SK-N-SH (cell line): ENCODE results near the gene GUF1. TPM values are rescaled to one million over a fixed set of nuclear protein-coding genes. Genes with fewer than 3 reads are reported as not detected.

Source experiments
- CTCF ChIA-PET: fragments of 300-600, 350-600 bp; formaldehyde crosslinking; extraction: SDS; loops from one replicate; lab custom pipeline; 2021; lab: Yijun Ruan, JAX
- POLR2A ChIA-PET: fragments of 350-600 bp; sonication (Branson Sonifier 250); formaldehyde crosslinking; extraction: SDS; loops from one replicate; lab custom pipeline; 2020; ENCODE audit warnings: antibody characterized with exemption, inconsistent platforms; lab: Yijun Ruan, JAX
- DNase-seq: peaks from one replicate; pipeline ENCODE4 v3.0.0; 2012
- H2AFZ ChIP-seq: fragments of 200-600 bp; sonication (generic); 2 replicates; pipeline ENCODE4 v1.8.1; 2016; ENCODE audit warnings: antibody characterized with exemption, mild to moderate bottlenecking, low read depth
- H3F3A ChIP-seq: fragments of 200-600 bp; sonication (generic); replicated peaks from 2 replicates; pipeline ENCODE3; 2016; ENCODE audit warnings: antibody characterized with exemption, mild to moderate bottlenecking; ENCODE audit not compliant: insufficient read depth
- H3K27ac ChIP-seq, 2 experiments: fragments of 200-500 bp in 1 of 2; fragments of 200-600 bp in 1 of 2; sonication (Bioruptor generic) in 1 of 2; sonication (generic), shearing (Covaris generic) in 1 of 2; 2 replicates each; pipeline versions ENCODE4 v1.5.1 to v1.6.1; 2014 to 2016; ENCODE audit warnings: low read depth in 2 of 2, inconsistent platforms in 1 of 2, low read length in 1 of 2, mild to moderate bottlenecking in 1 of 2, mixed read lengths in 1 of 2
- H3K27me3 ChIP-seq: fragments of 200-600 bp; sonication (generic), shearing (Covaris generic); 2 replicates; pipeline ENCODE4 v1.6.1; 2016; ENCODE audit warnings: mixed run types; ENCODE audit not compliant: insufficient read depth
- H3K36me3 ChIP-seq, 2 experiments: fragments of 200-500 bp in 1 of 2; fragments of 200-600 bp in 1 of 2; sonication (Bioruptor generic) in 1 of 2; sonication (generic) in 1 of 2; replicated peaks in 1 of 2; 2 replicates each; pipeline versions ENCODE3 to v1.5.1; 2014 to 2016; ENCODE audit warnings: low read length in 1 of 2, mild to moderate bottlenecking in 1 of 2; ENCODE audit not compliant: insufficient read depth in 2 of 2, control insufficient read depth in 1 of 2
- H3K4me1 ChIP-seq, 2 experiments: fragments of 200-500 bp in 1 of 2; fragments of 200-600 bp in 1 of 2; sonication (Bioruptor generic) in 1 of 2; sonication (generic), shearing (Covaris generic) in 1 of 2; 2 replicates each; pipeline versions ENCODE4 v1.5.1 to v1.6.1; 2014 to 2016; ENCODE audit warnings: low read depth in 1 of 2, low read length in 1 of 2, mixed run types in 1 of 2; ENCODE audit not compliant: insufficient read depth in 2 of 2, control insufficient read depth in 1 of 2
- H3K4me2 ChIP-seq: fragments of 200-600 bp; sonication (generic), shearing (Covaris generic); 2 replicates; pipeline ENCODE4 v1.6.1; 2017; ENCODE audit warnings: mixed run types
- H3K4me3 ChIP-seq, 2 experiments: fragments of 200-500 bp in 1 of 2; fragments of 200-600 bp in 1 of 2; sonication (Bioruptor generic) in 1 of 2; sonication (generic), shearing (Covaris generic) in 1 of 2; 2 replicates each; pipeline versions ENCODE4 v1.5.1 to v1.8.1; 2014 to 2016; ENCODE audit warnings: low read depth in 2 of 2, inconsistent platforms in 1 of 2, low read length in 1 of 2, mild to moderate bottlenecking in 1 of 2, mixed read lengths in 1 of 2, moderate library complexity in 1 of 2
- H3K79me2 ChIP-seq: fragments of 200-600 bp; sonication (generic); 2 replicates; pipeline ENCODE4 v1.8.1; 2017; ENCODE audit warnings: mild to moderate bottlenecking; ENCODE audit not compliant: insufficient read depth
- H3K9ac ChIP-seq: fragments of 200-600 bp; sonication (generic); 2 replicates; pipeline ENCODE4 v1.6.1; 2017; ENCODE audit warnings: mixed run types
- H3K9me2 ChIP-seq: fragments of 200-600 bp; sonication (generic); 2 replicates; pipeline ENCODE4 v1.6.1; 2017; ENCODE audit warnings: mixed run types
- H3K9me3 ChIP-seq: fragments of 200-600 bp; sonication (generic); 2 replicates; pipeline ENCODE4 v1.6.1; 2017; ENCODE audit warnings: mixed run types, mild to moderate bottlenecking, moderate library complexity
- H4K20me1 ChIP-seq: fragments of 200-600 bp; sonication (generic); 2 replicates; pipeline ENCODE4 v1.6.1; 2017; ENCODE audit warnings: mild to moderate bottlenecking, mixed run types; ENCODE audit not compliant: insufficient read depth
- CHD2 ChIP-seq: fragments of 150-350 bp; IDR thresholded peaks from 2 replicates; pipeline ENCODE4 v1.6.1; 2018; ENCODE audit warnings: low read length; ENCODE audit not compliant: partially characterized antibody
- ELF1 ChIP-seq: IDR thresholded peaks from 2 replicates; pipeline ENCODE4 v1.4.0; 2012
- GATA2 ChIP-seq: sonication (generic); formaldehyde crosslinking; IDR thresholded peaks from 2 replicates; pipeline ENCODE4 v1.5.0; 2020; ENCODE audit warnings: mild to moderate bottlenecking, missing genetic modification reagents
- MAX ChIP-seq: IDR thresholded peaks from 2 replicates; pipeline ENCODE4 v1.4.0; 2012; ENCODE audit warnings: low read depth
- MEF2A ChIP-seq: IDR thresholded peaks from 2 replicates; pipeline ENCODE4 v1.4.0; 2012; ENCODE audit warnings: low read depth, borderline replicate concordance
- MXI1 ChIP-seq: IDR thresholded peaks from 2 replicates; pipeline ENCODE4 v1.6.1; 2012; ENCODE audit warnings: mild to moderate bottlenecking, low read depth, low read length, improper control_type of control experiment
- NFIC ChIP-seq: IDR thresholded peaks from 2 replicates; pipeline ENCODE4 v1.4.0; 2012; ENCODE audit warnings: borderline replicate concordance
- RAD21 ChIP-seq: IDR thresholded peaks from 2 replicates; pipeline ENCODE4 v1.6.1; 2012; ENCODE audit warnings: mild to moderate bottlenecking, low read length
- RCOR1 ChIP-seq: fragments of 150-350 bp; IDR thresholded peaks from 2 replicates; pipeline ENCODE4 v1.6.1; 2017; ENCODE audit warnings: antibody characterized with exemption, low read length
- REST ChIP-seq: IDR thresholded peaks from 2 replicates; pipeline ENCODE4 v1.6.1; 2012; ENCODE audit warnings: mild to moderate bottlenecking, low read depth, low read length, moderate library complexity
- SMC3 ChIP-seq: IDR thresholded peaks from 2 replicates; pipeline ENCODE4 v1.6.1; 2012; ENCODE audit warnings: low read depth, low read length, improper control_type of control experiment
- TAF1 ChIP-seq: IDR thresholded peaks from 2 replicates; pipeline ENCODE4 v1.6.1; 2012; ENCODE audit warnings: low read depth, mild to moderate bottlenecking, low read length, moderate library complexity, borderline replicate concordance
- TEAD4 ChIP-seq: IDR thresholded peaks from 2 replicates; pipeline ENCODE4 v1.4.0; 2012; ENCODE audit warnings: mild to moderate bottlenecking, borderline replicate concordance; ENCODE audit not compliant: insufficient read depth
- WGBS: methylation state at CpG from one replicate; pipeline ENCODE4 v1.1.6; 2017; ENCODE audit warnings: low lambda C conversion rate; 5-methylcytosine and 5-hydroxymethylcytosine counted together
- polyA plus RNA-seq, 3 experiments: library from polyadenylated mRNA; depleted of rRNA; stranded (reverse); fragments of >200 nt; gene quantifications; 2 replicates each; pipeline ENCODE4 v1.2.3, GENCODE V29; 2012

GUF1 gene
- polyA plus RNA-seq, 1 of the 3 experiments (the other 2 are of a cell fraction) = 6.3 TPM

- H3K27ac ChIP-seq = peak overlapping the region in 1 of 2 experiments; percentile 28; a peak in 1 of 4 replicates
- H2AFZ ChIP-seq = no peak overlapping the region
- no peaks in the 10 kb centered on the region; a peak in 2 of 4 replicates for H3K4me1 ChIP-seq
- ChIA-PET POLR2A (no interaction called here), CTCF (interaction anchor here (0.9 kb wide), 1 partner anchor 11 kb away, joined by 3 read pairs; no protein-coding TSS in a partner anchor)
- 91% methylated on average over 4 of the region's 4 CpGs for WGBS
- H4K20me1 ChIP-seq = no peaks in the 10 kb centered on the region
- no peak for DNase-seq
- peaks cover 12 to 34% of the 10 kb centered on the region in 2 experiments for H3K36me3 ChIP-seq
- H3K9me3 ChIP-seq = no peaks in the 10 kb centered on the region
- H3F3A ChIP-seq = no peaks in the 10 kb centered on the region
- H3K9ac ChIP-seq = no peak overlapping the region
- H3K9me2 ChIP-seq = no peaks in the 10 kb centered on the region
- no peaks in the 10 kb centered on the region for H3K27me3 ChIP-seq
- no peak overlapping the region for H3K4me3 ChIP-seq
- peaks cover 73% of the 10 kb centered on the region for H3K79me2 ChIP-seq
- 0 out of 2 replicates have a peak, but pooled peaks have one; percentile 12 for TF ChIP-seq MXI1
- no peak for TF ChIP-seq RCOR1
- no peak overlapping the region for H3K4me2 ChIP-seq
These were observed 42.2 kb downstream of the GUF1 start for GRCh38 chr4:44720371-44720770.

- TF ChIP-seq REST (no peak), MEF2A (no peak), MAX (no peak), ELF1 (no peak), TAF1 (no peak), RAD21 (no peak), SMC3 (no peak), NFIC (no peak), TEAD4 (no peak), MXI1 (no peak), CHD2 (no peak), GATA2 (CRISPR knock-in tag) (no peak)
- TF ChIP-seq, all 33 proteins: peak for 0
- Histone ChIP-seq H3K9me2 (no peaks in the 10 kb centered on the region), H3K4me1 (no peaks in the 10 kb centered on the region; a peak in 2 of 4 replicates), H3F3A (no peaks in the 10 kb centered on the region), H3K27ac (no peak overlapping the region), H3K9ac (no peak overlapping the region), H3K79me2 (peaks cover 82% of the 10 kb centered on the region), H4K20me1 (no peaks in the 10 kb centered on the region), H2AFZ (no peak overlapping the region), H3K4me2 (no peak overlapping the region), H3K4me3 (no peak overlapping the region), H3K27me3 (no peaks in the 10 kb centered on the region), H3K36me3 (peaks cover 5 to 20% of the 10 kb centered on the region in 2 experiments), H3K9me3 (no peaks in the 10 kb centered on the region)
- WGBS = 96% methylated on average over 3 of the region's 3 CpGs
- ChIA-PET POLR2A (no interaction called here), CTCF (no interaction called here)
- DNase-seq = no peak
These were observed 43.8 kb downstream of the GUF1 start for GRCh38 chr4:44722001-44722400.
